TTC549 (cell line): Measurements from ENCODE around the gene SMTN.
"Not testable (repeated sequence)": the region's sequence is repeated elsewhere in the genome, so short reads cannot be mapped to it uniquely, and the experiment has no call there.

Experiments
- FAIRE-seq: peaks from 2 replicates; lab custom pipeline; 2012; peaks lifted over from hg19 to GRCh38; lab: Jason Lieb, UNC

The SMTN gene

GRCh38 chr22:31090217-31091085 lies 9.3 kb downstream of the SMTN start:
- FAIRE-seq: no peak

GRCh38 chr22:31091106-31091975 lies 10.2 kb downstream of the SMTN start:
- FAIRE-seq: no peak

- no peak for FAIRE-seq
These were observed 11.0 kb downstream of the SMTN start for GRCh38 chr22:31092161-31092560.

DNA sequence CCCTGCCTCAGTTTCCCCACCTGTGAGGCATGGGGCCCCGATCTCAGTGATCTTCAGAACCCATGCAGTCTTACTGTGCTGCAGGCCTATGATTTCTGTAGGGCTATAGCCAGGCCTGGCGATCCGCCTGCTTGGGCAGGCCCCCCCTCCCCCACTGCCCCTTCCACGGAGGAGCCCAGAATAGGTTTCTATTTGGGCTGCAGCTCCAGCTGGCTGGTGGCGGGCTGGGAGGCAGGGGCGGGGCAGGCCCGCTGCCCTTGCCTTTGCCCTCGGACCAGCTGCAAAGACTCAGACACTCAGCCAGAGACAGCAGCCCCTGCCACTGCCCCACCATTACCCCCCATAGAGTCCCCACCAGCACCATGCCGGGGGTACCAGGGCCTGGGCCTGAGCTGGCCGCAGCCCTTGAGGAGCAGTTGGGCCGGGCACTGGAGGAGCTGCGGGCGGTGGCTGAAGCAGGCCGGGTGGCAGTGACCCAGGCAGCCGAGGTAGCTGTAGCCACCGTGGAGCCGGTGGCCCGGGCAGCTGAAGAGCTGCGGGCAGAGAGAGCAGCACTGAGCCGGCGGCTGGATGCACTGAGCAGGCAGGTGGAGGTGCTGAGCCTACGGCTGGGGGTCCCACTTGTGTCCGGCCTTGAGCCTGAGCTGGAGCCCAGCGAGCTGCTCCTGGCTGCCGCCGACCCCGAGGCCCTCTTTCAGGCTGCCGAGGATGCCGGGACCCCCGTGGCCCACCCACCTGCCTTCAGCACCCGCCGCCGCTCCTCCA lies 12.2 kb downstream of the SMTN start:
- no peak for FAIRE-seq

DNA sequence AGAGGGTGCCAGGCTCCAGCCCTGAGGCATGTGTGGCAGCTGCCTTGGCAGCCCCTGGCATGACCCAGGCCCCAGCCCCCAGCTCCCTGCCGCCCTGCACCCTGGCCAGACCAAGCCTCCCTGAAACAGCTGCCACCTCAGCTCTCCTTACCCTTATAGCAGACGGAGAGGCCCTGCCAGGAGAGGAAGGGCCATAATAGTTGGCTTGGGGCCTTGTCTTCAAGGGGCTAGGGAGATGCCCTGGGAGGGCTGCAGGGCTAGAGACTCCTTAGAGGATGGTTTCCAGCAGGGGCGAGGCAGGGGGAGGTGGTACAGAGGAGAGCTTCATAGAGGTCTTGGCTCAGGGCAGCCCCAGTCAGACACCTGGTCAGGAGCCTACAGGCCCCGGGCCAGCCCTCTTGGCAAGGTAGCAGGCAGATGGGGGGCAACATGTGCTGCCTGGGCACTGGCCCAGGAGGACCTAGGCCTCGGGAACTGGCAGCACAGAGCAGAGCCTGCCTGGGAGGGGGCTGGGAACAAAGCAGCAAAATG lies 13.0 kb downstream of the SMTN start:
- no peak for FAIRE-seq

DNA sequence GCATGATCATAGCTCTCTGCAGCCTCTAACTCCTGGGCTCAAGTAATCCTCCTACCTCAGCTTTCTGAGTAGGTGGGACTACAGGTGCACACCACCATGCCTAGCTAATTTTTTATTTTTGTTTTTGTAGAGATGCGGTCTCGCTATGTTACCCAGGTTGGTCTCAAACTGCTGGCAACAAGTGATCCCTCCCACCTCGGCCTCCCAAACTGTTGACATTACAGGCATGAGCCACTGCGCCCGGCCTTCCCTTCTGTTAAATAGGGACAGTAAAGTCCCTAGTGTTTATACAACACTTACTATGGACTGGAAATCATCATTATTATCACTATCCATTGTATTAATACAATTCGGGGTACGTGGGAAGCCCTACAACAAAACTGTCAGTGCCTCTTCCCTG lies 13.6 kb downstream of the SMTN start:
- FAIRE-seq: no peak

DNA sequence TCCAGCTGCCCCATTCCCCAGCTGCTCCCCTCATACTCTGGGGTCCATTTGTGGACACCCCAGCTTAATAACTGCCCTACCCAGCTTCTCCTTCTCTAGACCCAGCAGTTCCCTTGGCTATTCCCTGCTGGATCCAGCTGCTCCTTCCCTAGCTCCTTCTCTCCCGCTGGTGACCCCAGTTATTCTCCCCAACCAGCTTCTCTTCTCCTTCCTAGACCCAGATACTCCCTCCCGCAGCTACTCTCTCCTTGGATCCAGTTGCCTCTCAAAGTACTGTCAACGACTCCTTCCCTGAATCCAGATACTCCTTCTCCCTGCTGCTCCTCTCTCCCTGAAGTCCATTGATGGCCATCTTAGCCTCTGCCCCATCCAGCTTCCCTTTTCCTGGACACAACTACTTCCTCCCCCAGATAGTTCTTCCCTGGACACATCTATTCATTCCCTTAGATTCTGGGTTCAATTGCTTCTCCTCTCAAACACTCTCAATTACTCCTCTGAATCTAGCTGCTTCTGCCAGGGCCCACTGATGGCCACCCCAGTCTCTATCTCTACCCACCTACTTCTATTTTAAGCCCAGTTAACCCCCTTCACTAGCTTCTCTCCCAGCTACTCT lies 14.6 kb downstream of the SMTN start:
- no peak for FAIRE-seq

DNA sequence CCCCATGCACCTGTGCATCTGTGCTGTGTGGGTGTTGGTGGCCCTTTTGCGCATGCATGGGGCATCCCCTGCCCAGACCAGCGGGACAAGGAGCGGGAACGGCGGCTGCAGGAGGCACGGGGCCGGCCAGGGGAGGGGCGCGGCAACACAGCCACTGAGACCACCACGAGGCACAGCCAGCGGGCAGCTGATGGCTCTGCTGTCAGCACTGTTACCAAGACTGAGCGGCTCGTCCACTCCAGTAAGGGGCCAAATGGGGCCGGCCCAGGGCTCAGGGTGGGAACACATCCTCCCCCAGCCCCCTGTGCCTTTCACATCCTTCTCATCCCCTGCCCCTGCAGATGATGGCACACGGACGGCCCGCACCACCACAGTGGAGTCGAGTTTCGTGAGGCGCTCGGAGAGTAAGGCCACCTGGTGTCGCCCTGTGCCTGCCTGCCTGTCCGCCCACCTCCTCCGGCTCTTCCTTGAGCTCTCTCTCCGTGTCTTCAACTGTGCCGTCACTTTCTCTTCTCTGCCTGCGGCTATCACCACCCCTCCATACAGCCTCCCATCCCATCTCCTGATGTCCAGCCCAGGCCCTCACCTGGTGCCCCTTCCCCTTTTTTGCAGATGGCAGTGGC lies 15.7 kb downstream of the SMTN start:
- FAIRE-seq: no peak

DNA sequence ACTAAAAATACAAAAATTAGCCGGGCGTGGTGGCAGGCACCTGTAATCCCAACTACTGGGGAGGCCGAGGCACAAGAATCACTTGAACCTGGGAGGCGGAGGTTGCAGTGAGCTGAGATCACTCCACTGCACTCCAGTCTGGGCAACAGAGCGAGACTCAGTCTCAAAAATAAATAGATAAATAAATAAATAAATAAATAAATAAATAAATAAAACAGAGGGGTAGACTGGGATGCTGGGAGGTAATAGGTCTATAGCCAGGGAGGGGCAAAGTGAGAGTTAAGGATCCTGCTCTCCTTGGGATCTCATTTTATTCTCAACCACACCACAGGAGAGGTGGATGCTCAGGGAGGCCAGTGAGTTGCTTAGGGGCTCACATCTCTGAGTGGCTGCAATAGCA lies 16.4 kb downstream of the SMTN start:
- not testable (repeated sequence) for FAIRE-seq

DNA sequence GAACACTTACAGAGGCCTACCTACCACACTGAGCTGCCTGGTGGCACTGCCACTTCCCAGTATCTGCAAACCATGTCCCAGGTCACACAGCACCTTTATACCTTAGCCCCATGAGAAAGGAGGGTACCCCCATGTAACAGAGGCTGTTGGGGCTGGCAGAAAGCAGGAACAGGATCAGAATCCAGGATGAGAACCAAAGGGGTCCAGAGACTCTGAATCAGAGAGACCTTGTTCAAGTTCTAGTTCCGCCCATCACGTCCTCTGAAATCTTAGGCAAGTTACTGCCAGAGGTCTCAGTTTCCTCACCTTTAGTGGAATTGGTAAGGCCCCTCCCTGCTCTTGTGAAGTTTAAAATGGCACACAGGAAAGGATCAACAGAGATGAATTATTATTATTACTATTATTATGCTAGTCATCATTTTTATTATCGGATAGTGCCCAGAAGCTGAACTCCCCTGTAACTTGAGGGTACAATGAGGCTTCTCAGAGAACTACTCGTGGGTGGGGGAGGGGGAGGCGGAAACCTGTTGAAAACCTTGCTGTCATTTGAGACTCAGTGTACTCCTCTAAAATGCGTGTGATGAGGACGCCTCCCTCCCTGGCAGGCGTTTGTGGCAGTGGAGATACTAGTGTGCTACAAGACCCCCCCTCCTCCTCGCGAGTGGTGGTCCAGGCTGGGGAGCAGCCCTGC lies 17.0 kb downstream of the SMTN start:
- FAIRE-seq: no peak

GRCh38 chr22:31098632-31099110 lies 17.6 kb downstream of the SMTN start:
- FAIRE-seq: no peak

DNA sequence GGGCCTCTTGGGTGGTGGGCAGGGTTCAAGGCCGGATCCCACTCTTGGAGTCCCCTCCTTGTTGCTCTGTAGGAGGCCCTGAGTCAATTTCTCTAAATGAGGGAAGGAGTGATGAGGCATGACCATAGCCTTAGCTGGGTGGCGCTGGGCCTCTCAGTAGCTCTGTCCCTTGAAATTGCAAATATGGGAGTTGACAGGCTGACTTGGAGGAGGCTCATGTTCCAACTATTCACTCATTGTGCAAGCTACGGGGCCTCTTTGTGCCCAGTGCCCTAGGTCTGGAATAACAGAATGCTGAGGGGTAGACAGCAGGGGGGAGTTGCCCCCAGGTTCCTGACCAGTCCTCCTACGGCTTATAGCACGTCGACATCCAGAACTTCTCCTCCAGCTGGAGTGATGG lies 18.3 kb downstream of the SMTN start:
- FAIRE-seq: no peak

DNA sequence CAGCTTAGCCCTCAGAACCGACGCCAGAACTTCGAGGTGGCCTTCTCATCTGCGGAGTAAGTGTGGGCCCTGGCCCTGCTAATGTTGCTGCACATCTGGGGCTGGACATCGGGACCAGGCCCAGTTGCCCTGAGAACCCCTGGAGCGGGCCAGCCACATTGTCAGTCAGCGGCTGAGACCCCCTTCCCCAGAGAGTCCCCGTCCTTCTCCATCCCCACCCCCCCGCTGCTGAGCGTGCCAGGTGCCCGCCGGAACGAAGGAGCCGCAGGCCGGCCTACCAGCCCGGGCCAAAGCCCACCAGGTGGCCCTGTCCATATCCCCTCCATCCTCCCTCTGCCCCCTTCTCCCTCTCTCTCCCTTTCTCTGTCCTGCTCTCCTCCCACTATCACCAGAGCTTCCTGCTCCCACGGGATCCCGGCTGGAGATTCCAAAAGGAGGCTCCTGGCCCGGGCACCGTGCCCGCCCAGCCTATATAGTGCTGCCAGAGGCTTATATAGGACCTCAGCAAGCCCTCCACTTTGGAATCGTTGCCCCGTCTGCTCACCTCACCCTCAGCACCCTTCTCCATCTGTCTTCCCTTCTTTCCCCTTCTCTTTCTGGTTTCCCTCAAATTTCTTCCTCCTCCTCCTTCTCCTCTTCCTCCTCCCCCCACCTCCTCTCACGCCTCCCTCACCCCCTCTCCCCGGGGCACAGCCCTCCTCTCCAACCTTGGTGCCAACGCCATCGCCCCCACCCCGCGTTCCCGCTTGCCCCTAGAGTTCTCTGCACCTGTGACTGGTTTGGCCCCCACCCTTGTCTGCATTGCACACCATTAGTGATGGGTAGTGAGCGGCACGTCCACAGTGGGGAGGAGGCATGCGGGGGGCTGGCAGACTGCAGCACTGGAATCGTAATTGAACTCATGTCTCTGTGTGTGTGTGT lies 19.0 kb downstream of the SMTN start:
- no peak for FAIRE-seq

DNA sequence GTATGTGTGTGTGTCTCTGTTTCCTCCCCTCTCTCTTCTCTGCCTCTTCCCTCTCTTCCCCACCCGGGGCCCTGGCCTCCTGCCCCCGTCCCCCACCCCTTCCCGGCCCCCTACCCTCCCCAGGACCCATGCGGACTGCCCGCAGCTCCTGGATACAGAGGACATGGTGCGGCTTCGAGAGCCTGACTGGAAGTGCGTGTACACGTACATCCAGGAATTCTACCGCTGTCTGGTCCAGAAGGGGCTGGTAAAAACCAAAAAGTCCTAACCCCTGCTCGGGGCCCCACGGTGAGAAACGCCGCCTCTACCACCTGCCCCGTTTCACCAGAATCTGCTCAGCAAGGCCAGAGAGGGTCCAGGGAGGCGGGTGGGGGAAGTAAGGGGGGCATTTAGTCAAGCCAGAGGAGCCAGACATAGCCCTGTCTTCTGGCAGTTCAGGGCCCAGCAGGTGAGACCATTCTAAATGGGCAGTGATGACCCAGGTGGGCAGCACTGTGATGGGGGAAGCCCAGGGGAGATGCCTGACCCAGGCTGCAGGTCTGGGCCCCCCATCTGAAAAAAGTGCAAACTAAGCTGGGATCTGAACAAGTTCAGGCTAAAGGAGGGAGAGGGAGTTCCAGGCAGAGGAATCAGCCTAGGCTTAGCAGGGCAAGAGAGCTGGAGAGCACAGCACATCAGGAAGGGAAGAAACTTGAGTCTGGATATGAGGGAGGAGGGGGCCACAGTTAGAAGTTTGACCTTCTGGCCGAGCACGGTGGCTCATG lies 19.8 kb downstream of the SMTN start:
- no peak for FAIRE-seq

GRCh38 chr22:31102441-31103081 lies 21.4 kb downstream of the SMTN start:
- no peak for FAIRE-seq

DNA sequence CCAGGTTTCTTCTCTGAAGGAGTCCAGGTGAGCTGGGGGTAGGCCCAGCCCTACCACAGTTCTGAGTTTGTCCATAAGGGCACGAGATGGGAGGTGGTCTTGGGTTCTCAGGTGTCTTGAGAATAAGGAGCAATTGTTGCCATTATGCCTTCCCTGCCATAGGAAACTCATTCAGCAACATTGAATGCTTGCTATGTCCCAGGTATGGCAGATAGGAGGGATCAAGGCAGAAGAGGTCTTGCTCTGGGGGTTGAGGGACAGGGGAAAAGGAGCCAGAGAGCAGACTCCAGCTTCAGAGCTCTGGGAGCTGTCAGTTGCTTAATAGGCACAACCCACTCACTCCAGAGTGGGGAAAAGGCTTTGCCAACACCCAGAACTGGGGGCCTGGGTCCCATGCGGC lies 22.0 kb downstream of the SMTN start:
- no peak for FAIRE-seq

DNA sequence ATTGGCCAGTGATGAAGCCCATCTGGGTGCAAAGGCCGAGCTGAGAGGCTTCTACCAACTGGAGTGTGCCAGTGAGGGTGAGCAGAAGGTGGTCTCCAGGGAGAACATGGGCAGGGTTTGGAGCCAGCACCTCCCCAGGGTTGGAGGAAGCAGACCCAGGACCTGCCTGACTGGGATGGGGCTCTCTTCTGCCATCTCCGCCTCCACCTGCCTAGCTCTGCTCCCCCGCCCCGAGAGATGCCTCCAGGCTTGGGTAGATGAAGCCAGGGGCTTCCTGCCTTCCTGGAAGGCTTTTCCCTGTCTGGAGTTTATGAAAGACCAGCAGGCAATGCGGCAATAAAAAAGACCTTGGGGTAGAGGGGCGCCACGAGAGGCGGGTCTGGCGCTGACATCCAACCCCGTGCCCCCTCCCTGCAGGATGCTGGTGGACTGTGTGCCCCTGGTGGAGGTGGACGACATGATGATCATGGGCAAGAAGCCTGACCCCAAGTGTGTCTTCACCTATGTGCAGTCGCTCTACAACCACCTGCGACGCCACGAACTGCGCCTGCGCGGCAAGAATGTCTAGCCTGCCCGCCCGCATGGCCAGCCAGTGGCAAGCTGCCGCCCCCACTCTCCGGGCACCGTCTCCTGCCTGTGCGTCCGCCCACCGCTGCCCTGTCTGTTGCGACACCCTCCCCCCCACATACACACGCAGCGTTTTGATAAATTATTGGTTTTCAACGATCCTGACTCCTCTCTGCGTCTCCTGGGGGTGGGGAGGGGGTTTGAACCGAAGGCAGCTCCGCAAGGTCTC lies 23.0 kb downstream of the SMTN start:
- FAIRE-seq: no peak
